Urinary bladder (tissue), 4 donors: Measurements from ENCODE around the gene LRRK1. TPM values are rescaled to one million over a fixed set of nuclear protein-coding genes. Genes with fewer than 3 reads are reported as not detected.

Experiments used
- DNase-seq: peaks from one replicate; pipeline ENCODE4 v3.0.0-alpha.2; 2015; ENCODE audit errors: extremely low spot score
- H3K27ac ChIP-seq: one replicate; pipeline ENCODE4 v1.5.1; 2013; ENCODE audit warnings: low read depth, mild to moderate bottlenecking, moderate library complexity
- H3K36me3 ChIP-seq: one replicate; pipeline ENCODE4 v1.6.1; 2013; ENCODE audit warnings: mild to moderate bottlenecking, moderate library complexity; ENCODE audit not compliant: insufficient read depth
- H3K4me1 ChIP-seq: one replicate; pipeline ENCODE4 v1.6.1; 2013; ENCODE audit warnings: mild to moderate bottlenecking, moderate library complexity; ENCODE audit not compliant: insufficient read depth
- H3K4me3 ChIP-seq: one replicate; pipeline ENCODE4 v1.5.1; 2013; ENCODE audit warnings: low read depth, low read length
- WGBS: extraction: QIAGEN DNeasy Blood & Tissue Kit; methylation state at CpG from one replicate; pipeline ENCODE4 v1.1.7; 2013; 5-methylcytosine and 5-hydroxymethylcytosine counted together
- polyA plus RNA-seq: library from polyadenylated mRNA; stranded (reverse); fragments of 200-250 nt; gene quantifications from one replicate; pipeline ENCODE4 v1.2.3, GENCODE V29; 2013
- total RNA-seq: library from RNA; depleted of rRNA; stranded (reverse); fragments of >200 nt; gene quantifications from one replicate; pipeline ENCODE4 v1.2.3, GENCODE V29; 2014
- donor health status: healthy with polysubstance abuse.
- donor health status: healthy.

LRRK1 gene
- total and polyA plus RNA-seq, 2 donors, result 9.9 to 12.3 TPM

- Histone ChIP-seq H3K4me3 (no peak overlapping the region), H3K4me1 (no peaks in the 10 kb centered on the region), H3K27ac (peak overlapping the region; percentile 50), H3K36me3 (no peaks in the 10 kb centered on the region)
- peak; percentile 88 for DNase-seq
- WGBS, result 47% methylated on average over 14 of the region's 14 CpGs
Measured at GRCh38 chr15:101045236-101045646, 126.1 kb downstream of the LRRK1 start.

- no peak for DNase-seq
- Histone ChIP-seq H3K27ac (peak overlapping the region; percentile 85), H3K4me1 (no peaks in the 10 kb centered on the region), H3K36me3 (no peaks in the 10 kb centered on the region), H3K4me3 (no peak overlapping the region)
- 92% methylated on average over 19 of the region's 19 CpGs for WGBS
Measured at GRCh38 chr15:101045835-101046691, 126.9 kb downstream of the LRRK1 start.

DNA sequence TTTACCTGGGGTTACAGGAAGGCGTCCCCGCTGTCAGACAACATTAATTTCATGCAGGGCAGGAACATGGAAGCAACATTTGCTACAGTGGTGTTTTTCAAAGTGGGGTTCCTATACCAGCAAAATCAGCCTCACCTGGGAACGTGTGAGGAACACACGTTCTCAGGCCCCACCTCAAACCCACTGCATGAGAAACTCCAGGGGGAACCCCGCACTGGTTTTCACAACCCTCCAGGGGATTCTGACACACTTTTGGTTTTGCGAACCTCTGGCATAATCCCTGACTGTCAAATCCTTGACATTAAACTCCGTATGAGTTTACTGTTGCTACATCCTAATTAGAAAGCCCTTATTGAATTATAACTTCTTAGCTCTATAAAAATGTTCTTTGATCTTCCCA is 127.7 kb downstream of the LRRK1 start:
- no peak overlapping the region for H3K4me3 ChIP-seq
- WGBS, result 83% methylated on average over 7 of the region's 7 CpGs
- H3K36me3 ChIP-seq, result no peaks in the 10 kb centered on the region
- no peaks in the 10 kb centered on the region for H3K4me1 ChIP-seq
- DNase-seq, result no peak
- H3K27ac ChIP-seq, result no peak overlapping the region

DNA sequence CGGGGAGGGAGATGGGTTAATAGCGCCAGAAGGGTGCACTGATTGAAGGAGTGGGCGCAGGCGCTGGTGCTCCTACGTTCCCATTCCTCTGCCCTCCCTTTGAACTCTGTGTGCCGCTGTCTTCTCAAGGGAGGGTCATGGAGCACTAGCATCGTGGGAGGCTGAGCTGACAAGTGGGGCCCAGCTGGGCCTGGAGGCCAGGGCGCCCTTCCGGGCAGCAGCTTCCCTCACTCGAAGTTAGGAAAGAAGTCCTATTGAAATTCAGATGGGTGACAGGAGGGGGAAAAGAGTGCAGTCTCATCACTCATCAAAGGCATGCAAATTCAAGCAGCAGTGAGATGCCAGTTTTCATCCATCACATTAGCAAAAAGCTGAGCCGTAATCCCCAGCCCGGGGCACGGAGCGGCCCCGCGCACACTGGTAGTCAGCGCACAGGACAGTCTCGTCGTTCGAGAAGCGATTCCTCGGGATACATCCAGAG is 128.2 kb downstream of the LRRK1 start:
- no peaks in the 10 kb centered on the region for H3K36me3 ChIP-seq
- DNase-seq, result no peak
- 83% methylated on average over 22 of the region's 22 CpGs for whole genome bisulfite sequencing
- no peak overlapping the region for H3K27ac ChIP-seq
- H3K4me1 ChIP-seq, result no peaks in the 10 kb centered on the region
- no peak overlapping the region for H3K4me3 ChIP-seq

GRCh38 chr15:101048176-101048575 is 129.0 kb downstream of the LRRK1 start:
- 79% methylated on average over 7 of the region's 7 CpGs for WGBS
- H3K36me3 ChIP-seq, result no peaks in the 10 kb centered on the region
- no peak for DNase-seq
- no peak overlapping the region for H3K27ac ChIP-seq
- H3K4me3 ChIP-seq, result no peak overlapping the region
- no peaks in the 10 kb centered on the region for H3K4me1 ChIP-seq

GRCh38 chr15:101048581-101049030 is 129.4 kb downstream of the LRRK1 start:
- Histone ChIP-seq H3K4me3 (no peak overlapping the region), H3K4me1 (no peaks in the 10 kb centered on the region), H3K36me3 (no peaks in the 10 kb centered on the region), H3K27ac (no peak overlapping the region)
- WGBS, result 91% methylated on average over 13 of the region's 13 CpGs
- no peak for DNase-seq

DNA sequence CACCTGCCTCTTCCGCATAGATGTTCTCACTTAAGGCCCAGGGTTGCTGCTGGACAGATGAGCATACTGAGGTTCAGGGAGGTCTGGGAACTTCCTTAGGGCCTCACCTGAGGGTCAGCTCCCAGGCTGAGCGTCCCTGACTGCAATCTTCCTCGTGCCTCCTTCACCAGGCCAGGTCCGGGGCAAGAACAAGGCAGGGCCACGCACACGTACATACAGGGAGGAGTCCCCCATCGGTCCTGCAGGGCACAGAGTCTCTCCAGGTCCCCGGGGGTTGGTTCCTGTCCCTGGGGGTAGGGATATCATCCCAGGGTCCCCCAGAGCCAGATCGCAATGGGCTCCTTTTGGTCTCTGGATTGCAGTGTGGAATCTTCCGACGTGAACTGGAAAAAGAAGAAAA is 130.1 kb downstream of the LRRK1 start:
- 92% methylated on average over 11 of the region's 11 CpGs for WGBS
- Histone ChIP-seq H3K27ac (no peak overlapping the region), H3K36me3 (no peaks in the 10 kb centered on the region), H3K4me1 (no peaks in the 10 kb centered on the region), H3K4me3 (no peak overlapping the region)
- no peak for DNase-seq

- no peak for DNase-seq
- Histone ChIP-seq H3K36me3 (no peaks in the 10 kb centered on the region), H3K4me3 (no peak overlapping the region), H3K4me1 (no peaks in the 10 kb centered on the region), H3K27ac (no peak overlapping the region)
- WGBS, result 68% methylated on average over 22 of the region's 22 CpGs
Measured at GRCh38 chr15:101049856-101050622, 130.9 kb downstream of the LRRK1 start.

DNA sequence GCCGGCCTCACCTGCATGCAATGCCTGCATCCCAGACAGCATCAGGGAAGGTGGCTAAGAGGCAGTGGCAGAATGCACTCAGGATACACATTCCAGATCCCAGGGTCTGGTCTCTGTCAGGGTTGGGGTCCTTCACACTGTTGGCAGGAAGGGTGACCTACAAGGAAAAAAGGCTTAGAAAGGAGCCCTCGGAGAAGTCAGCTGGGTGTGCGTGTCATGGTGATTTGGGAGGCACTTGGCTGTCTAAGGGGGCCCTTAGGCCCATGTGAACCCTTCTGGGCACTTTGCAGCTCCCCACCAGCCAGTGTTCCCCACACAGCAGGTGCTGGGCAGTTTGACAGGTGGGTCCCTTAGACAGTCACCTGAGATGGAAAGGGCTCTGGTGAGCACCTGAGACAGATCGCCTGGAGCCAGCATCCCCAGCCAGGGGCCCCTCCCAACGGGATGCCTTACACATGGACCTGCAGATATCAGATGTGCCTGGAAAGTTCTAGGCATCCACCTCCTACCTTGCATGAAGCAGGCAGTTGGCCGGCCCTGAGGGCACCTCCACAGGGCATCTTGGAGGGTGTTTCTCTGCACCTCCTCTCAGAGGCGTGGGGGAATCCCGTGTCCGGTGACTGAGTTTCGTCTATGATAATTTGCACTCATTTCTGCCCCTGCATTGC is 131.6 kb downstream of the LRRK1 start:
- Histone ChIP-seq H3K27ac (no peak overlapping the region), H3K4me1 (no peaks in the 10 kb centered on the region), H3K4me3 (no peak overlapping the region), H3K36me3 (no peaks in the 10 kb centered on the region)
- no peak for DNase-seq
- 83% methylated on average over 10 of the region's 10 CpGs for WGBS

GRCh38 chr15:101051291-101052030 is 132.3 kb downstream of the LRRK1 start:
- Histone ChIP-seq H3K4me1 (no peaks in the 10 kb centered on the region), H3K27ac (no peak overlapping the region), H3K4me3 (no peak overlapping the region), H3K36me3 (no peaks in the 10 kb centered on the region)
- WGBS, result 95% methylated on average over 28 of the region's 28 CpGs
- no peak for DNase-seq

DNA sequence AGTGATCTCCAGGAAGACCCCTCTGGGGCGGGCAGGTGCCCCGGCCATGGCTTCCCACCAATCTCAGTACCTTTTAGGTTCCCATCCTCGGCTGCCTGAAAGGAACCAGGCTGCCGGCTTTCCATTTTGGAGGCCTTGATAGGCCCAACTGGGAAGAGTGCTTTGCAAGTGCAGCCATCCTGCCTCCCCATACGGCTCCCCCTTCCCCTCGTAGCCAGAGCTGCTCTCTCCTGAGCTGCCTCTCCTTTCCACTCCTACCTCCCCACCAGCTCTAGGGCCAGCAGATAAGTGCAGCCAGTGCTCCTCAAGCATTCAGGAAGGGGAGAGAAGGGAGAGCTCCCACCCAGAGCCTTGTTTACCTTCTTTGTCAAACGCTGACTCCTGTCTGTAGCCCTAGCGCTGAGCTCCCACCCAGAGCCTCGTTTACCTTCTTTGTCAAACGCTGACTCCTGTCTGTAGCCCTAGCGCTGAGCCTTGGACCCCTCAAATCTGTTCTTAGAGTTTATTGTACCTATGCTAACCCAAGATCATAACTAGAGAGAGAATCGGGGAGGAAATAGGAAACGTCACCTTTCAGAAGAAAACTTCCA is 133.0 kb downstream of the LRRK1 start:
- no peaks in the 10 kb centered on the region for H3K36me3 ChIP-seq
- no peak for DNase-seq
- WGBS, result 79% methylated on average over 13 of the region's 13 CpGs
- no peaks in the 10 kb centered on the region for H3K4me1 ChIP-seq
- H3K27ac ChIP-seq, result no peak overlapping the region
- no peak overlapping the region for H3K4me3 ChIP-seq

- H3K27ac ChIP-seq, result no peak overlapping the region
- WGBS, result 96% methylated on average over 20 of the region's 20 CpGs
- H3K36me3 ChIP-seq, result no peaks in the 10 kb centered on the region
- DNase-seq, result no peak
- no peaks in the 10 kb centered on the region for H3K4me1 ChIP-seq
- H3K4me3 ChIP-seq, result no peak overlapping the region
Measured at GRCh38 chr15:101052681-101053121, 133.5 kb downstream of the LRRK1 start.

- Histone ChIP-seq H3K4me1 (no peaks in the 10 kb centered on the region), H3K27ac (no peak overlapping the region), H3K36me3 (no peaks in the 10 kb centered on the region), H3K4me3 (no peak overlapping the region)
- 96% methylated on average over 34 of the region's 34 CpGs for WGBS
- DNase-seq, result no peak
Measured at GRCh38 chr15:101053261-101053660, 134.1 kb downstream of the LRRK1 start.
